22Rv1 (cell line): Measurements from ENCODE around the gene CEP128.

Experiments used
- H3K27ac ChIP-seq: fragments of 450-650 bp; 2 replicates; pipeline ENCODE4 v1.5.1; 2017
- ZFX ChIP-seq: fragments of 450-650 bp; IDR thresholded peaks from 2 replicates; pipeline ENCODE4 v1.6.1; 2017; ENCODE audit warnings: antibody characterized with exemption, borderline replicate concordance
- TF ChIP-seq, protein P1 (sequence below): fragments of 450-650 bp; IDR thresholded peaks from 2 replicates; pipeline ENCODE4 v1.5.1; 2017; ENCODE audit warnings: mild to moderate bottlenecking

The CEP128 gene

DNA sequence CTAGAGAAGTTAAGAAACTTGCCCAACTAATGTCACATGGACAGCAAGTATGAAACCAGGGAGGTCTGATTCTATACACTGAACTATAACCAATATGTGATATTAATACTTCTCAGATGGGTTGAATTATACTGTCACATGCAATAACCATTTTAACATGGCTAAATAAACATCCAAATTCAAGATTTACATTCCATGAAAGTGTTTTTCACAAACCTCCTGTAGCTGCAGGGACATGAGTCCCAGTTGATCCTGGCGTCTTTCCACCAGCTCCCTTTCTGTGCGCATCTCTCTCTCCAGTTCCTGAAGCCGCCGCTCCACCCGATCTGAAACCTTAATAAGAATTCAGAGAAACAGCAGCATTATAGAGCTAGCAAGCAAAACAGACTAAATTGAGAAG, 79.0 kb downstream of the CEP128 start:
- TF ChIP-seq, protein P1, sequence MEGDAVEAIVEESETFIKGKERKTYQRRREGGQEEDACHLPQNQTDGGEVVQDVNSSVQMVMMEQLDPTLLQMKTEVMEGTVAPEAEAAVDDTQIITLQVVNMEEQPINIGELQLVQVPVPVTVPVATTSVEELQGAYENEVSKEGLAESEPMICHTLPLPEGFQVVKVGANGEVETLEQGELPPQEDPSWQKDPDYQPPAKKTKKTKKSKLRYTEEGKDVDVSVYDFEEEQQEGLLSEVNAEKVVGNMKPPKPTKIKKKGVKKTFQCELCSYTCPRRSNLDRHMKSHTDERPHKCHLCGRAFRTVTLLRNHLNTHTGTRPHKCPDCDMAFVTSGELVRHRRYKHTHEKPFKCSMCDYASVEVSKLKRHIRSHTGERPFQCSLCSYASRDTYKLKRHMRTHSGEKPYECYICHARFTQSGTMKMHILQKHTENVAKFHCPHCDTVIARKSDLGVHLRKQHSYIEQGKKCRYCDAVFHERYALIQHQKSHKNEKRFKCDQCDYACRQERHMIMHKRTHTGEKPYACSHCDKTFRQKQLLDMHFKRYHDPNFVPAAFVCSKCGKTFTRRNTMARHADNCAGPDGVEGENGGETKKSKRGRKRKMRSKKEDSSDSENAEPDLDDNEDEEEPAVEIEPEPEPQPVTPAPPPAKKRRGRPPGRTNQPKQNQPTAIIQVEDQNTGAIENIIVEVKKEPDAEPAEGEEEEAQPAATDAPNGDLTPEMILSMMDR = no peak
- no peak for TF ChIP-seq ZFX
- no peak overlapping the region for H3K27ac ChIP-seq

DNA sequence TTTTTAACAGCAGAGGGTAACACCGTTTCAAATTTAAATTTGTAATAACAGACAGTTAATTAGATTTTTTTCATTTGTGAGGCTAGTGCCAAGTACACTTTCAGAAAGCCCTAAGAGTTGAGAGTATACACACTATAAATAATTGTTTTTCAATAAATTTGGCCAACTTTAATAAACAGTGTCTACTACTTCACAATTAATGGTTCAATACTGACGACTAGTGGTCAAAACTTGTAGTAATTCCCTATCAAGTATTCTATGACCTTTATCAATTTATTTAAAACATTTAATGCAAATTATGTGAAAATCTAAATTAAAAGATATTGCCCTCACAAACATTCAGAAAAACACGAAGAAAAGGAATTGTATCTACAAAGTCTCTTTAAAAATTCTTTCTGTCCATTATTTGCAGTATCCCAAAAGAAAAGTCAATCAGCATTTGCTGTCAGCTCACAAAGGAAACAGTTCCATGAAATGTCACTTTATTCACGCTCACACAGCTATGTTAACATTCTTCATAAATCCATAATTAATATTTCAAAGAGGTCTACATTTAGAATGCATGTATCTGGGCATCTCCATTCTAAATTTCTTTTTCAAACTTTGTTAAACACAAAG, 91.2 kb downstream of the CEP128 start:
- no peak overlapping the region for H3K27ac ChIP-seq
- TF ChIP-seq ZFX = no peak
- TF ChIP-seq, protein P1 = peak; percentile 71

DNA sequence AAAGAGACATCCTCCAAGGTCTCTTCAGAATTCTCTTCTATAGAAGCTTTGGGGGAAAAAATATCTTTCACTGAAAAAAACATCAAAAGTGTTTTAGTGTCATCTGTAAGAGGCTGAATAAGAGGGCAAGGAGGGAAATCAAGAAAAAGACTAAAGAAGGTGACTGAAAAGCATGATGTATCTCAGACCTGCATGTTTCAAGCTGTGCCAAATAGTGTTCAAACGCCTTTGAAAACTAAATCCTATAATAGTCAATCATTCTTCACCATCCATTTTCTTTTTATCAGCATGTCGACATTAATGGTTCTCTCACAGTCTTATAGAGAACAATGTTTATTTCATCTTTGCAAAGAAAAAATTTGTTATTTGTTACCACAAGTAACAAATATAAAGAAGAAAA, 94.5 kb downstream of the CEP128 start:
- no peak overlapping the region for H3K27ac ChIP-seq
- TF ChIP-seq, protein P1 = no peak
- TF ChIP-seq ZFX = no peak

DNA sequence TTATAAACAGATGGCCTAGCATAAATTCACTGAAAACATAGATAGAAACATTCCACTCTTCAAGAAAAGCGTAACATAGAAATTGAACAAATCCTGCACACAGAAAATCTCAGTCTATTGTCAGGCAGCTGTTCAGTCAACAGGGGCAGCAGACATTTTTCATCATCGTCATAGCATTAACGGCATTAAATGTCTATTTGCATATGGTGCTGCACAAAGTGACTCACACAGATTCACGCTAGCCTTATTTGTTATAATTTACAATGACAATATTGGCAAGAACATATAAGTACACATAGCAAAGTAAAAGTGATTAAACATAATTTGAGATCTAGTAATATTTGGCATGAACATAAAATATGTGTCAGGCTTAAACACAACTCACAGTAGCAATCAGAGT, 95.7 kb downstream of the CEP128 start:
- H3K27ac ChIP-seq = no peak overlapping the region
- no peak for TF ChIP-seq ZFX
- TF ChIP-seq, protein P1 = no peak

DNA sequence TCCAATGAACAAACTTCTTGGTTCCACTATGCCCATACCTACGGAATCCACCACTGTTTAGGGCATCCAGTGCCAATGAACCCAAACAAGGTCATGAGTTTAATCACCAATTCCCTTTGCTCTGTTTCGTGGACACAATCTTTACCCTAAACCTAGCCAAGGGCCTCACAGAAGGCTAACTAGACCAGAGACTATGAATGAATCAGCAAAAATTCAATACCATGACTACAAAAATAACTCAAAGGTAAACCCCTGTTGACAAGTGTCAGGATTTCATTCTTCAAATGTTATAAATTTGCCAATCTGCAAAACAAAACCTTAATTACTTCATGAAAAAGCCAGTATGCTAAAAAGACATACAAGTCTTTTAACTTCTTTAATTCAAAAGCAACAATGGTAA, 96.7 kb downstream of the CEP128 start:
- TF ChIP-seq, protein P1 = no peak
- no peak for TF ChIP-seq ZFX
- H3K27ac ChIP-seq = no peak overlapping the region

DNA sequence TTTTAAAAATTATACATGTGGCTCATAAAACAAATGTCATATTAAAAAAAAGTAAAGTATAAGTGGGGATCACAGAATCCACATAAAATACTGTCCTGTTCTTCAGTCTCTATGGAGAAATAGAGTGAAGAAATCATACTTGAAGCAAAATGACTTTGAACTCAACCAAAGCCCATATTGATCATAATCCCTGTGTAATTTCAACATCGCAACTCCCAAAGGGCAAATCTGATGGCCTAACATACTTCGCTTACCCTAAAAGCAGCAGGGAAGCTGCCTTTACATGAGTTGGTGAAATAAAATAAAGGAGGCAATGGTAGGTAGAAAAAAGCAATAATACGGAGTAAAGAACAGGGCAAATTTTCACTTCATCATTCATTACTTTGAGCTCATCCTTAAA, 101.8 kb downstream of the CEP128 start:
- no peak for TF ChIP-seq ZFX
- TF ChIP-seq, protein P1 = no peak
- no peak overlapping the region for H3K27ac ChIP-seq

DNA sequence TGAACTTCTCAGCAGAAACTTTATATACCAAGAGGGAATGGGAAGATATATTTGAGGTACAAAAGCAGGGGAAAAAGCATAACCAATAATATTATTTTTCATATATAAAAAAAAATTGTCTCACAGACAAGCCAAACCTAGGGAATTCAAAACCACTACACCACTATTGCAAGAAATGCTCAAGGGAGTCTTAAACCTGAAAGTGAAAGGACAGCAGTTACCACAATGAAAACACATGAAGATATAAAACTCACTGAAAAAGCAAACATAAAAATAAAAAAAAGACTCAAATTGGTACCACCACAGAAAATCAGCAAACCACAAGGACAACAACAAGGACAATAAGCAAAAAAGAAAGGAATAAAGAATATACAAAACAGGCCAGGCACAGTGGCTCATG, 131.9 kb downstream of the CEP128 start:
- H3K27ac ChIP-seq = no peak overlapping the region
- no peak for TF ChIP-seq ZFX
- TF ChIP-seq, protein P1 = no peak
